Esophagus muscularis mucosa (tissue), 4 donors: Measurements from ENCODE around the gene ANKS1B. TPM values are rescaled to one million over a fixed set of nuclear protein-coding genes. Genes with fewer than 3 reads are reported as not detected.
"Not testable (repeated sequence)": the region's sequence is repeated elsewhere in the genome, so short reads cannot be mapped to it uniquely, and the experiment has no call there.

ENCODE experiments used
- DNase-seq: peaks from one replicate; pipeline ENCODE4 v3.0.0-alpha.2; 2017; ENCODE audit errors: extremely low spot score
- H3K27ac ChIP-seq, 4 donors: fragments of 200-600 bp; sonication (generic); replicated peaks in 1 of 4; 1 replicate in 3 of 4; 2 replicates in 1 of 4; pipeline ENCODE4 v1.5.1; 2016 to 2019; ENCODE audit warnings: mild to moderate bottlenecking in 1 of 4
- H3K27me3 ChIP-seq, 4 donors: fragments of 200-600 bp; sonication (generic); one replicate each; pipeline versions ENCODE4 v1.5.1 to v1.6.0; 2016 to 2019
- H3K36me3 ChIP-seq, 4 donors: fragments of 200-600 bp; sonication (generic); one replicate each; pipeline ENCODE4 v1.5.1; 2016 to 2019
- H3K4me1 ChIP-seq, 4 donors: fragments of 200-600 bp; sonication (generic); one replicate each; pipeline ENCODE4 v1.5.1; 2016 to 2019
- H3K4me3 ChIP-seq, 4 donors: fragments of 200-600 bp; sonication (generic); 1 replicate in 2 of 4; 2 replicates in 2 of 4; pipeline ENCODE4 v1.5.1; 2016 to 2019; ENCODE audit warnings: mild to moderate bottlenecking in 4 of 4, moderate library complexity in 1 of 4
- H3K9me3 ChIP-seq, 4 donors: fragments of 200-600 bp; sonication (generic); 1 replicate in 3 of 4; 2 replicates in 1 of 4; pipeline ENCODE4 v1.5.1; 2016 to 2019
- CTCF ChIP-seq, 3 experiments: fragments of 200-600 bp in 2 of 3; fragments of 450-650 bp in 1 of 3; sonication (generic) in 2 of 3; IDR thresholded peaks; one replicate each; pipeline ENCODE4 v1.5.1; 2017 to 2019; ENCODE audit warnings: antibody characterized with exemption in 3 of 3, mild to moderate bottlenecking in 2 of 3, moderate library complexity in 1 of 3
- EP300 ChIP-seq: sonication (generic); formaldehyde crosslinking; IDR thresholded peaks from one replicate; pipeline ENCODE4 v1.6.1; 2017; ENCODE audit warnings: antibody characterized with exemption
- POLR2A ChIP-seq: fragments of 450-650 bp; IDR thresholded peaks from one replicate; pipeline ENCODE4 v1.6.1; 2017; ENCODE audit warnings: antibody characterized with exemption, moderate library complexity, mild to moderate bottlenecking, low read depth
- POLR2AphosphoS5 ChIP-seq, 2 donors: sonication (generic); formaldehyde crosslinking; IDR thresholded peaks; one replicate each; pipeline ENCODE4 v1.6.1; 2017; ENCODE audit warnings: antibody characterized with exemption in 2 of 2
- WGBS: methylation state at CpG from one replicate; pipeline ENCODE4 v1.1.5; 2018; 5-methylcytosine and 5-hydroxymethylcytosine counted together
- intact Hi-C: fragments of 100-400 bp; cut with DNase I; formaldehyde crosslinking; loops from one replicate; pipeline ENCODE4 v1.15.1; 2023
- total RNA-seq, 4 donors: library from RNA; depleted of rRNA; stranded (reverse); fragments of >200 nt; gene quantifications; one replicate each; pipeline versions ENCODE4 v1.1.0 to v1.2.1, GENCODE V29; 2016

The ANKS1B gene
- total RNA-seq, 4 donors from 2014 or later, result 20.4 to 28.7 (median 21.6) TPM

GRCh38 chr12:99609455-99610181 lies 375.1 kb downstream of the ANKS1B start:
- H3K27ac ChIP-seq, result no peak overlapping the region
- no peaks in the 10 kb centered on the region for H3K4me1 ChIP-seq
- TF ChIP-seq POLR2AphosphoS5 (IDR thresholded peaks at IDR 0.05) (no peak), CTCF (IDR thresholded peaks at IDR 0.05) (no peak), EP300 (no peak), POLR2A (no peak)
- no peak for DNase-seq
- intact Hi-C loops, result no loop called here
- no peaks in the 10 kb centered on the region for H3K9me3 ChIP-seq
- H3K36me3 ChIP-seq, result no peaks in the 10 kb centered on the region
- H3K4me3 ChIP-seq, result no peak overlapping the region
- 68% methylated on average over 7 of the region's 7 CpGs for WGBS
- no peaks in the 10 kb centered on the region for H3K27me3 ChIP-seq

GRCh38 chr12:99600388-99600787 lies 384.3 kb downstream of the ANKS1B start:
- no peak for DNase-seq
- no peaks in the 10 kb centered on the region for H3K4me1 ChIP-seq
- no peak overlapping the region for H3K27ac ChIP-seq
- intact Hi-C loops, result no loop called here
- H3K9me3 ChIP-seq, result no peaks in the 10 kb centered on the region
- no peak overlapping the region for H3K4me3 ChIP-seq
- H3K36me3 ChIP-seq, result no peaks in the 10 kb centered on the region
- 61% methylated on average over 5 of the region's 5 CpGs for WGBS
- TF ChIP-seq CTCF (IDR thresholded peaks at IDR 0.05) (no peak), POLR2AphosphoS5 (IDR thresholded peaks at IDR 0.05) (no peak), EP300 (no peak), POLR2A (no peak)
- no peaks in the 10 kb centered on the region for H3K27me3 ChIP-seq

- Histone ChIP-seq H3K4me1 (no peaks in the 10 kb centered on the region), H3K27ac (no peak overlapping the region), H3K9me3 (no peaks in the 10 kb centered on the region), H3K27me3 (no peaks in the 10 kb centered on the region), H3K36me3 (no peaks in the 10 kb centered on the region), H3K4me3 (no peak overlapping the region)
- intact Hi-C loops, result no loop called here
- TF ChIP-seq EP300 (no peak), POLR2AphosphoS5 (IDR thresholded peaks at IDR 0.05) (no peak), CTCF (IDR thresholded peaks at IDR 0.05) (no peak), POLR2A (no peak)
- WGBS, result 96% methylated on average over 2 of the region's 2 CpGs
- no peak for DNase-seq
Observed at GRCh38 chr12:99598785-99599184, 386.0 kb downstream of the ANKS1B start.

GRCh38 chr12:99596762-99597161 lies 388.0 kb downstream of the ANKS1B start:
- no peaks in the 10 kb centered on the region for H3K4me1 ChIP-seq
- no peak overlapping the region for H3K27ac ChIP-seq
- WGBS, result 88% methylated on average over 2 of the region's 2 CpGs
- no peaks in the 10 kb centered on the region for H3K27me3 ChIP-seq
- H3K4me3 ChIP-seq, result no peak overlapping the region
- no peak for TF ChIP-seq CTCF (IDR thresholded peaks at IDR 0.05)
- TF ChIP-seq POLR2AphosphoS5 (IDR thresholded peaks at IDR 0.05), result no peak
- TF ChIP-seq EP300, result no peak
- no peak for TF ChIP-seq POLR2A
- intact Hi-C loops, result no loop called here
- no peaks in the 10 kb centered on the region for H3K9me3 ChIP-seq
- no peak for DNase-seq
- no peaks in the 10 kb centered on the region for H3K36me3 ChIP-seq

- H3K27me3 ChIP-seq, H3K4me1 ChIP-seq, H3K4me3 ChIP-seq, DNase-seq, intact Hi-C loops, H3K36me3 ChIP-seq, H3K27ac ChIP-seq: not testable (repeated sequence)
- H3K9me3 ChIP-seq, result peaks cover 0 to 13% (median 0%) of the 10 kb centered on the region in 4 donors
- 33% methylated on average over 1 of the region's 1 CpG for WGBS
Observed at GRCh38 chr12:99577125-99577524, 407.6 kb downstream of the ANKS1B start.
